Small intestine (tissue), 7 donors: ENCODE data around the gene LRRC51. TPM values are rescaled to one million over a fixed set of nuclear protein-coding genes. Genes with fewer than 3 reads are reported as not detected.

Experiments
- DNase-seq, 2 donors: peaks; one replicate each; pipeline versions ENCODE4 v3.0.0 to v3.0.0-alpha.2; 2013
- FAIRE-seq: peaks from 2 replicates; lab custom pipeline; 2012; peaks lifted over from hg19 to GRCh38; lab: Jason Lieb, UNC
- H3K27ac ChIP-seq, 3 donors: one replicate each; pipeline ENCODE4 v1.5.1; 2013; ENCODE audit warnings: low read length in 2 of 3, mild to moderate bottlenecking in 2 of 3, control low read depth in 1 of 3, inconsistent platforms in 1 of 3, low read depth in 1 of 3, moderate library complexity in 1 of 3
- H3K27me3 ChIP-seq, 3 donors: one replicate each; pipeline ENCODE4 v1.6.1; 2013; ENCODE audit warnings: low read length in 3 of 3, inconsistent platforms in 1 of 3; ENCODE audit not compliant: control insufficient read depth in 3 of 3, insufficient read depth in 3 of 3
- H3K36me3 ChIP-seq, 3 donors: one replicate each; pipeline ENCODE4 v1.6.1; 2013; ENCODE audit warnings: low read length in 3 of 3, inconsistent platforms in 1 of 3, low read depth in 1 of 3, mild to moderate bottlenecking in 1 of 3, moderate library complexity in 1 of 3; ENCODE audit not compliant: control insufficient read depth in 3 of 3, insufficient read depth in 2 of 3
- H3K4me1 ChIP-seq, 3 donors: one replicate each; pipeline ENCODE4 v1.6.1; 2013; ENCODE audit warnings: low read length in 2 of 3, inconsistent platforms in 1 of 3, low read depth in 1 of 3, mild to moderate bottlenecking in 1 of 3, moderate library complexity in 1 of 3; ENCODE audit not compliant: control insufficient read depth in 3 of 3, insufficient read depth in 2 of 3
- H3K4me3 ChIP-seq, 3 donors: one replicate each; pipeline ENCODE4 v1.5.1; 2013; ENCODE audit warnings: low read length in 3 of 3, control low read depth in 1 of 3, inconsistent platforms in 1 of 3, low read depth in 1 of 3, mild to moderate bottlenecking in 1 of 3, moderate library complexity in 1 of 3
- H3K9me3 ChIP-seq, 2 donors: one replicate each; pipeline ENCODE4 v1.6.1; 2013; ENCODE audit warnings: low read depth in 1 of 2, low read length in 1 of 2; ENCODE audit not compliant: control insufficient read depth in 2 of 2, insufficient read depth in 1 of 2
- WGBS, 3 donors: extraction: QIAGEN DNeasy Blood & Tissue Kit; methylation state at CpG; one replicate each; pipeline ENCODE4 v1.1.7; 2013; 5-methylcytosine and 5-hydroxymethylcytosine counted together
- polyA plus RNA-seq, 4 donors: library from polyadenylated mRNA; stranded (reverse) in 3 of 4; unstranded in 1 of 4; fragments of 200-250 nt in 3 of 4; fragments of 120-200 nt in 1 of 4; gene quantifications; one replicate each; pipeline versions ENCODE4 v1.2.1 to v1.2.3, GENCODE V29; 2013
- donor health status: healthy with polysubstance abuse.
- donor health status: control.
- donor health status: control.
- donor health status: Bipolar disorder and iron deficiency.
- donor health status: healthy.

Gene LRRC51
- polyA plus RNA-seq, 4 donors = 3.8 to 10.7 (median 5.6) TPM

DNA sequence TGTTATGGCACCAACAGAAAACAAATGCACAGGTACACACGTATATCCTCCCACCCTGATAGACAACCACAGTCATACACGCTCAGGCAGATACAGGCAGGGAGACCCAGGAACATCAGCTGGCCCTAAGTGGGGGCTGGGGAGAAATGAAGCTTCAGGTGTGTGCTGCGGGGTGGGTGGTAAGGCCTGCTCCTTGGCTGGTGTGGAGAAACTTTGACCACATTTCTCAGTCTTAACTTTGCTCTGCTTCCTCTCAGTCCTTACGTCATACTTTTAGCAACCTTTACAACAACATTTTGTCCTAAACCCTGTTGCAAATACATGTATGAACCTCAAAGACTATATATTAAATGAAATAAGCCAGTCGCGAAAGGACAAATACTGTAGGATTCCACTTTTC, 38.5 kb downstream of the LRRC51 start:
- DNase-seq (no peak), FAIRE-seq (no peak)
- Histone ChIP-seq H3K27me3 (no peaks in the 10 kb centered on the region), H3K27ac (no peak overlapping the region), H3K36me3 (no peaks in the 10 kb centered on the region), H3K9me3 (no peaks in the 10 kb centered on the region), H3K4me3 (no peak overlapping the region), H3K4me1 (peaks cover 0 to 2% (median 0%) of the 10 kb centered on the region in 3 donors)
- WGBS, 3 donors = 77 to 86% (median 85%) methylated on average over 6 of the region's 6 CpGs

- Histone ChIP-seq H3K4me3 (no peak overlapping the region), H3K9me3 (no peaks in the 10 kb centered on the region), H3K27me3 (no peaks in the 10 kb centered on the region), H3K4me1 (peaks cover 0 to 2% (median 0%) of the 10 kb centered on the region in 3 donors), H3K36me3 (no peaks in the 10 kb centered on the region), H3K27ac (no peak overlapping the region)
- FAIRE-seq (no peak), DNase-seq (no peak)
- 76 to 88% (median 77%) methylated on average over 2 of the region's 2 CpGs for WGBS, 3 donors
Observed at GRCh38 chr11:72120930-72121329, 40.3 kb downstream of the LRRC51 start.

- H3K9me3 ChIP-seq = no peaks in the 10 kb centered on the region
- FAIRE-seq = no peak
- H3K4me1 ChIP-seq = peaks cover 0 to 2% (median 0%) of the 10 kb centered on the region in 3 donors
- H3K27me3 ChIP-seq = no peaks in the 10 kb centered on the region
- WGBS, 3 donors = 79 to 95% (median 89%) methylated on average over 1 of the region's 1 CpG
- no peak overlapping the region for H3K27ac ChIP-seq
- H3K4me3 ChIP-seq = no peak overlapping the region
- H3K36me3 ChIP-seq = no peaks in the 10 kb centered on the region
- DNase-seq = no peak
Observed at GRCh38 chr11:72122607-72123006, 42.0 kb downstream of the LRRC51 start.

DNA sequence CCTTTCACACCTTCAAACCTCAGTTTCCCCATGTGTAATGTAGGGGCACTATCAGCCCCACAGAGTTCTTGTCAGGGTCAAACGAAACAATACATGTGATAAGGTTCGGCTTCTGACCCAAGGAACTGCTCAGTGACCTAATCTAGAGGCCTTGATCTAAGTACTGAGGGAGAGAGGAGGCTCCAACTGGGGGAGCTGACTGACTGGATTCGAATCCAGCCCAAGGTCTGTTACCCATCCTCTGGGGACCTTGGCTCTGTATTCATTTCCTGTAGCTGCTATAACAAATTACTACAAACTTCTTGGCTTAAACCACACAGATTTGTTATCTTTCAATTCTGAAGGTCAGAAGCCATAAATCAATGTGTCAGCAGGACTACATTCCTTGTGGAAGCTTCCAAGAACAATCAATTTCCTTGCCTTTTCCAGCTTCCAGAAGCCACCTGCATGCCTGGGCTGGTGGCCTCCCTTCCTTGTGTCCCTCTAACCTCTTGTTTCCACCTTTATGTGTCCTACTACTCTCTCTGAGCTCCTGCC, 42.5 kb downstream of the LRRC51 start:
- no peaks in the 10 kb centered on the region for H3K27me3 ChIP-seq
- H3K27ac ChIP-seq = no peak overlapping the region
- H3K4me1 ChIP-seq = peaks cover 0 to 2% (median 0%) of the 10 kb centered on the region in 3 donors
- H3K9me3 ChIP-seq = no peaks in the 10 kb centered on the region
- no peaks in the 10 kb centered on the region for H3K36me3 ChIP-seq
- no peak overlapping the region for H3K4me3 ChIP-seq
- FAIRE-seq = no peak
- peak in 1 of 2 donors; percentile 40 for DNase-seq
- 30 to 66% (median 44%) methylated on average over 3 of the region's 3 CpGs for WGBS, 3 donors

- no peak for FAIRE-seq
- Histone ChIP-seq H3K27ac (no peak overlapping the region), H3K4me3 (no peak overlapping the region), H3K27me3 (no peaks in the 10 kb centered on the region), H3K4me1 (peaks cover 0 to 2% (median 0%) of the 10 kb centered on the region in 3 donors), H3K9me3 (peaks cover 0 to 8% of the 10 kb centered on the region in 2 donors), H3K36me3 (no peaks in the 10 kb centered on the region)
- DNase-seq = no peak
- 89 to 95% (median 90%) methylated on average over 6 of the region's 6 CpGs for WGBS, 3 donors
Observed at GRCh38 chr11:72124046-72124445, 43.4 kb downstream of the LRRC51 start.

DNA sequence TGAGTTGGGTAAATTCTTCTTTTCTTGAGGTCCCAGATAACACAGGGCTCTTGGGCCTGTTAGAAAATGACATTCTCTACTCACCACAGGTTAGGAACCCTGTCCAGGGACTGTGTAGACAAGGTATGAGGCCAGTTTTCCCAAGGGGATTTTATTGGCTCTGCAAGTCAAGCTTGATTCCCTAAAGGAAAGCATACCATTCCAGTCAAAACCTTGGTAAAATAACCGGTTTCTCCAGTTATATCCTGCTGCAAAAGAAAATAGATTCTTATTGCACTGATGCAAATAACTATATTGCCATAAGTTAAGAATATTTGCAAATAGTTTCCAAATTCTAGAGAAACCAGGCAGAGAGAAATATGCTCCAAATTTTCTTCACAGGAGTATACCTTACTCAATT, 45.3 kb downstream of the LRRC51 start:
- WGBS, 3 donors = 52 to 59% (median 52%) methylated on average over 1 of the region's 1 CpG
- no peaks in the 10 kb centered on the region for H3K36me3 ChIP-seq
- DNase-seq = no peak
- peaks cover 0 to 2% (median 0%) of the 10 kb centered on the region in 3 donors for H3K4me1 ChIP-seq
- no peak overlapping the region for H3K27ac ChIP-seq
- H3K9me3 ChIP-seq = peaks cover 0 to 8% of the 10 kb centered on the region in 2 donors
- no peak for FAIRE-seq
- peaks cover 0 to 5% (median 0%) of the 10 kb centered on the region in 3 donors for H3K27me3 ChIP-seq
- no peak overlapping the region for H3K4me3 ChIP-seq

- Histone ChIP-seq H3K27me3 (peaks cover 0 to 6% (median 0%) of the 10 kb centered on the region in 3 donors), H3K27ac (no peak overlapping the region), H3K9me3 (peaks cover 0 to 8% of the 10 kb centered on the region in 2 donors), H3K4me1 (peaks cover 0 to 2% (median 0%) of the 10 kb centered on the region in 3 donors), H3K36me3 (no peaks in the 10 kb centered on the region), H3K4me3 (no peak overlapping the region)
- FAIRE-seq (no peak), DNase-seq (no peak)
- 63 to 65% (median 63%) methylated on average over 2 of the region's 2 CpGs for WGBS, 3 donors
Observed at GRCh38 chr11:72127923-72128322, 47.3 kb downstream of the LRRC51 start.

- Histone ChIP-seq H3K27ac (no peak overlapping the region), H3K27me3 (peaks cover 0 to 6% (median 0%) of the 10 kb centered on the region in 3 donors), H3K4me3 (no peak overlapping the region), H3K36me3 (no peaks in the 10 kb centered on the region), H3K9me3 (peaks cover 0 to 8% of the 10 kb centered on the region in 2 donors), H3K4me1 (no peaks in the 10 kb centered on the region)
- 82 to 90% (median 84%) methylated on average over 3 of the region's 3 CpGs for whole genome bisulfite sequencing, 3 donors
- no peak for DNase-seq
- no peak for FAIRE-seq
Observed at GRCh38 chr11:72129381-72129780, 48.7 kb downstream of the LRRC51 start.

- Histone ChIP-seq H3K27me3 (peaks cover 0 to 6% (median 0%) of the 10 kb centered on the region in 3 donors), H3K36me3 (no peaks in the 10 kb centered on the region), H3K4me3 (no peak overlapping the region), H3K9me3 (peaks cover 0 to 8% of the 10 kb centered on the region in 2 donors), H3K27ac (no peak overlapping the region), H3K4me1 (no peaks in the 10 kb centered on the region)
- DNase-seq = no peak
- FAIRE-seq = no peak
- 61 to 89% (median 69%) methylated on average over 2 of the region's 2 CpGs for WGBS, 3 donors
Observed at GRCh38 chr11:72132646-72133045, 52.0 kb downstream of the LRRC51 start.
